ENCODE measurements around the gene HCLS1.
"Not testable (repeated sequence)": the region's sequence is repeated elsewhere in the genome, so short reads cannot be mapped to it uniquely, and the experiment has no call there.

HCLS1 gene

GRCh38 chr3:121660356-121661171, at the start of gene HCLS1:
Gene HCLS1 (minus strand): TSS chr3:121660903. CDS start chr3:121658347, 2,556 bp downstream.
- peak; percentile 53 for DNase-seq (ENCODE audit: low read depth)

- DNase-seq (ENCODE audit: low read depth): no peak
Measured at GRCh38 chr3:121710347-121710746, 49.6 kb upstream of the HCLS1 start.

GRCh38 chr3:121707531-121708273, 47.0 kb upstream of the HCLS1 start:
- no peak for DNase-seq (ENCODE audit: low read depth)

GRCh38 chr3:121705541-121705940, 44.8 kb upstream of the HCLS1 start:
- no peak for DNase-seq (ENCODE audit: low read depth)

GRCh38 chr3:121703973-121704372, 43.3 kb upstream of the HCLS1 start:
- no peak for DNase-seq (ENCODE audit: low read depth)

GRCh38 chr3:121698901-121699300, 38.2 kb upstream of the HCLS1 start:
- DNase-seq (ENCODE audit: low read depth): no peak

- no peak for DNase-seq (ENCODE audit: low read depth)
Measured at GRCh38 chr3:121698476-121698875, 37.8 kb upstream of the HCLS1 start.

GRCh38 chr3:121696186-121696585, 35.5 kb upstream of the HCLS1 start:
- DNase-seq (ENCODE audit: low read depth): no peak

- no peak for DNase-seq (ENCODE audit: low read depth)
Measured at GRCh38 chr3:121692010-121692699, 31.5 kb upstream of the HCLS1 start.

- DNase-seq (ENCODE audit: low read depth): no peak
Measured at GRCh38 chr3:121690777-121691405, 30.2 kb upstream of the HCLS1 start.

GRCh38 chr3:121688747-121689146, 28.0 kb upstream of the HCLS1 start:
- not testable (repeated sequence) for DNase-seq (ENCODE audit: low read depth)

GRCh38 chr3:121681792-121682191, 21.1 kb upstream of the HCLS1 start:
- DNase-seq (ENCODE audit: low read depth): no peak

GRCh38 chr3:121677141-121677540, 16.4 kb upstream of the HCLS1 start:
- no peak for DNase-seq (ENCODE audit: low read depth)

- no peak for DNase-seq (ENCODE audit: low read depth)
Measured at GRCh38 chr3:121670676-121671075, 10.0 kb upstream of the HCLS1 start.

GRCh38 chr3:121667333-121667732, 6.6 kb upstream of the HCLS1 start:
- DNase-seq (ENCODE audit: low read depth): no peak

- no peak for DNase-seq (ENCODE audit: low read depth)
Measured at GRCh38 chr3:121665488-121665887, 4.8 kb upstream of the HCLS1 start.

GRCh38 chr3:121663171-121663847, 2.6 kb upstream of the HCLS1 start:
- no peak for DNase-seq (ENCODE audit: low read depth)

GRCh38 chr3:121662742-121663141, 2.0 kb upstream of the HCLS1 start:
- no peak for DNase-seq (ENCODE audit: low read depth)

GRCh38 chr3:121661376-121661775, 673 bp upstream of the HCLS1 start:
- DNase-seq (ENCODE audit: low read depth): no peak

GRCh38 chr3:121659586-121659985, 1.1 kb downstream of the HCLS1 start:
- no peak for DNase-seq (ENCODE audit: low read depth)

GRCh38 chr3:121658716-121659435, 1.8 kb downstream of the HCLS1 start:
- no peak for DNase-seq (ENCODE audit: low read depth)
